Activated naive CD4-positive, alpha-beta T cell treated with anti-CD3 and anti-CD28 coated beads for 36 hours (primary cell): ENCODE data around the gene CCDC178. TPM values are rescaled to one million over a fixed set of nuclear protein-coding genes. Genes with fewer than 3 reads are reported as not detected.

ENCODE experiments used
- CTCF ChIA-PET: fragments of 350-600 bp; sonication (Branson Sonifier 250); formaldehyde crosslinking; loops from one replicate; lab custom pipeline; 2021; ENCODE audit warnings: antibody characterized with exemption; lab: Charles Lee
- DNase-seq: peaks from one replicate; pipeline ENCODE4 v3.0.0-alpha.2; 2020
- H3K27ac Mint-ChIP-seq: one replicate; pipeline ENCODE4 v1.8.0; 2021; ENCODE audit warnings: mild to moderate bottlenecking, mixed read lengths
- H3K27me3 Mint-ChIP-seq: one replicate; pipeline ENCODE4 v1.8.0; 2021; ENCODE audit warnings: low read depth, mixed read lengths
- H3K36me3 Mint-ChIP-seq: one replicate; pipeline ENCODE4 v1.8.0; 2021; ENCODE audit warnings: low read depth, mixed read lengths
- H3K4me1 Mint-ChIP-seq: one replicate; pipeline ENCODE4 v1.8.0; 2021; ENCODE audit warnings: low read depth, mixed read lengths
- H3K4me3 Mint-ChIP-seq: one replicate; pipeline ENCODE4 v1.8.0; 2021; ENCODE audit warnings: mild to moderate bottlenecking, moderate library complexity, mixed read lengths
- H3K9me3 Mint-ChIP-seq: one replicate; pipeline ENCODE4 v1.8.0; 2021; ENCODE audit warnings: mixed read lengths
- intact Hi-C: fragments of 100-400 bp; cut with micrococcal nuclease; formaldehyde crosslinking; loops from one replicate; pipeline ENCODE4 v1.15.1; 2023
- total RNA-seq, 2 experiments: library from RNA; stranded (reverse); gene quantifications; one replicate each; pipeline ENCODE4 v1.2.3, GENCODE V29; 2021

The CCDC178 gene
- total RNA-seq, 2 experiments from 2014 or later: not detected

DNA sequence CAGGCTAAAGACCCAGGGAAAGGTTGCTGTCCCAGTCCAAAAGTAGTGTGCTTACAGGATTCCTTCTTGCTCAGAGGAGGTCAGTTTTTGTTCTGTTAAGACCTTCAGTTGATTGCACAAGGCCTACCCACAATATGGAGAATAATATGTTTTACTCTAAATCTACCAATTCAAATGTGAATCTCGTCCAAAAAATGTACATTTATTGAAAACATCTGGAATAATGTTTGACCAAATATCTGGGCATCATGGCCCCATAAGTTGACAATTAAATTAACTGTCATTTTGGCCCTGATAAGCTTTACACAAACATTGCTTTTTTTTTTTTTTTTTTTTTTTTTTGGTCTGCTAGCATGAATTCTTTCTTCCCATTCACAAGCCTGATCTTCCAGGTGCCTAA, 109.8 kb downstream of the CCDC178 start:
- intact Hi-C loops: no loop called here
- DNase-seq: no peak
- no peaks in the 10 kb centered on the region for H3K36me3 Mint-ChIP-seq
- CTCF ChIA-PET: no interaction called here
- no peaks in the 10 kb centered on the region for H3K27me3 Mint-ChIP-seq
- H3K4me1 Mint-ChIP-seq: no peaks in the 10 kb centered on the region
- H3K4me3 Mint-ChIP-seq: no peak overlapping the region
- H3K27ac Mint-ChIP-seq: no peak overlapping the region
- peaks cover 4% of the 10 kb centered on the region for H3K9me3 Mint-ChIP-seq

DNA sequence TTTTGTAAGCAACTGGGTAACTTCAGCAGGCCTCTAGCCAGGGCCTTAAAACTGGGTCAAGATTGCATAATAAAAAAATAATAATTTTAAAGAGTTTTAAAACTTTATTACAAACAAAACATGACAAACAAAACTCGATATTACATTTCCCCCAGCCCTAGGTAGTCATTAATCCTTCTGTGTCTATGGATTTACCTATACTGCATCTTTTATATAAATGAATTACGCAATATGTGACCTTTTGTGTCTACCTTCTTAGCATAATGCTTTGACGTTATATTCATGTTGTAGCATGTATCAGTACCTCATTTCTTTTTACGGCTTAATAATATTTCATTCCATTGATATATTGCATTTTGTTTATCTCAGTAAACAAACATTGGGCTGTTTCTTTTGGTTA, 113.5 kb downstream of the CCDC178 start:
- intact Hi-C loops: no loop called here
- Mint-ChIP-seq H3K4me1 (no peaks in the 10 kb centered on the region), H3K27me3 (no peaks in the 10 kb centered on the region), H3K27ac (no peak overlapping the region), H3K36me3 (no peaks in the 10 kb centered on the region), H3K9me3 (peaks cover 4% of the 10 kb centered on the region), H3K4me3 (no peak overlapping the region)
- DNase-seq: no peak
- CTCF ChIA-PET: no interaction called here

GRCh38 chr18:33317640-33318039, 122.9 kb downstream of the CCDC178 start:
- no peak overlapping the region for H3K27ac Mint-ChIP-seq
- H3K36me3 Mint-ChIP-seq: no peaks in the 10 kb centered on the region
- CTCF ChIA-PET: no interaction called here
- no peak for DNase-seq
- H3K4me1 Mint-ChIP-seq: no peaks in the 10 kb centered on the region
- no peaks in the 10 kb centered on the region for H3K27me3 Mint-ChIP-seq
- intact Hi-C loops: no loop called here
- no peak overlapping the region for H3K4me3 Mint-ChIP-seq
- peaks cover 9% of the 10 kb centered on the region for H3K9me3 Mint-ChIP-seq

DNA sequence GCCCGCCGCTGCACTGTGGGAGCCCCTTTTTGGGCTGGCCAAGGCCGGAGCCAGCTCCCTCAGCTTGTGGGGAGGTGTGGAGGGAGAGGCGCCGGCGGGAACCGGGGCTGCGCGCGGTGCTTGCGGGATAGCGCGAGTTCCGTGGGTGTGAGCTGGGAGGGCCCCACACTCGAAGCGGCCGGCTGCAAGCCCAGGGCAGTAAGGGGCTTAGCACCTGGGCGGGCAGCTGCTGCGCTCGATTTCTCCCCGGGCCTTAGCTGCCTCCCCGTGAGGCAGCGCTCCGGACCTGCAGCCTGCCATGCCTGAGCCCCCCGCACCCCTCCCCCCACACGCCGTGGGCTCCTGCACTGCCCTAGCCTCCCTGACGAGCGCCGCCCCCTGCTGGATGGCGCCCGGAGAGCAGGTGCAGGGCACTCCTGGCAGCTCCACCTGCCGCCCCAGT, 124.4 kb downstream of the CCDC178 start:
- no peaks in the 10 kb centered on the region for H3K36me3 Mint-ChIP-seq
- H3K4me1 Mint-ChIP-seq: no peaks in the 10 kb centered on the region
- no peak overlapping the region for H3K4me3 Mint-ChIP-seq
- CTCF ChIA-PET: no interaction called here
- no peak overlapping the region for H3K27ac Mint-ChIP-seq
- intact Hi-C loops: no loop called here
- no peaks in the 10 kb centered on the region for H3K27me3 Mint-ChIP-seq
- H3K9me3 Mint-ChIP-seq: peaks cover 9% of the 10 kb centered on the region
- no peak for DNase-seq

GRCh38 chr18:33307520-33307919, 133.0 kb downstream of the CCDC178 start:
- H3K27me3 Mint-ChIP-seq: no peaks in the 10 kb centered on the region
- H3K4me3 Mint-ChIP-seq: no peak overlapping the region
- peaks cover 2% of the 10 kb centered on the region for H3K36me3 Mint-ChIP-seq
- H3K9me3 Mint-ChIP-seq: peaks cover 3% of the 10 kb centered on the region
- intact Hi-C loops: no loop called here
- H3K27ac Mint-ChIP-seq: no peak overlapping the region
- no peak for DNase-seq
- CTCF ChIA-PET: no interaction called here
- H3K4me1 Mint-ChIP-seq: no peaks in the 10 kb centered on the region

- no peaks in the 10 kb centered on the region for H3K4me1 Mint-ChIP-seq
- H3K27me3 Mint-ChIP-seq: no peaks in the 10 kb centered on the region
- DNase-seq: no peak
- CTCF ChIA-PET: no interaction called here
- intact Hi-C loops: no loop called here
- H3K9me3 Mint-ChIP-seq: peaks cover 3% of the 10 kb centered on the region
- no peak overlapping the region for H3K27ac Mint-ChIP-seq
- no peak overlapping the region for H3K4me3 Mint-ChIP-seq
- no peaks in the 10 kb centered on the region for H3K36me3 Mint-ChIP-seq
Observed at GRCh38 chr18:33304277-33304676, 136.2 kb downstream of the CCDC178 start.

DNA sequence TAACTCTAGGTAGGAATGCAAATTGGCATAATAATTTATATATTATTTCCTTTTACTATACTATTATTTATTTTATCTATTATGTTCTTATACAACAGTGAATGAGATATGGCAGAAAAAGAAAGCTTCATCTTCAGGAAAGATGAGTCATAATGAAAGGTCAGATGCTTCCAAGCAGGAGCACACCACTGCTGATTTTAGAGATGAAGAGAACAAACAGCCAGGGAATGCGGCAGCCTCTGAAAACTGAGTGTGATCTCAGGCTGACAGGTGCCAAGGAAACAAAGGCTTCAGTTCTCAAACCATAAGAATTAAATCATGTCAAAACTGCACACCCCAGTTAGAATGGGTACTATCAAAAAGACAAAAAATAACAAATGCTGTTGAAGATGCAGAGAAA, 149.0 kb downstream of the CCDC178 start:
- intact Hi-C loops: no loop called here
- no peak for DNase-seq
- CTCF ChIA-PET: no interaction called here
- no peak overlapping the region for H3K27ac Mint-ChIP-seq
- H3K36me3 Mint-ChIP-seq: no peaks in the 10 kb centered on the region
- no peaks in the 10 kb centered on the region for H3K9me3 Mint-ChIP-seq
- H3K4me1 Mint-ChIP-seq: no peaks in the 10 kb centered on the region
- H3K4me3 Mint-ChIP-seq: no peak overlapping the region
- H3K27me3 Mint-ChIP-seq: no peaks in the 10 kb centered on the region

GRCh38 chr18:33288082-33288716, 152.3 kb downstream of the CCDC178 start:
- no peaks in the 10 kb centered on the region for H3K4me1 Mint-ChIP-seq

GRCh38 chr18:33282709-33283333, 157.7 kb downstream of the CCDC178 start:
- no peaks in the 10 kb centered on the region for H3K9me3 Mint-ChIP-seq
- H3K4me1 Mint-ChIP-seq: no peaks in the 10 kb centered on the region
- intact Hi-C loops: no loop called here
- no peaks in the 10 kb centered on the region for H3K36me3 Mint-ChIP-seq
- no peak for DNase-seq
- H3K27ac Mint-ChIP-seq: no peak overlapping the region
- CTCF ChIA-PET: no interaction called here
- no peaks in the 10 kb centered on the region for H3K27me3 Mint-ChIP-seq
- H3K4me3 Mint-ChIP-seq: no peak overlapping the region

More at GRCh38 chr18:33288082-33288716, 152.3 kb downstream of the CCDC178 start:
- no peaks in the 10 kb centered on the region for H3K9me3 Mint-ChIP-seq
- no peak overlapping the region for H3K4me3 Mint-ChIP-seq
- no peak overlapping the region for H3K27ac Mint-ChIP-seq
- no peaks in the 10 kb centered on the region for H3K27me3 Mint-ChIP-seq
- DNase-seq: no peak
- CTCF ChIA-PET: no interaction called here
- intact Hi-C loops: no loop called here
- H3K36me3 Mint-ChIP-seq: no peaks in the 10 kb centered on the region

GRCh38 chr18:33282142-33282541, 158.4 kb downstream of the CCDC178 start:
- H3K4me1 Mint-ChIP-seq: no peaks in the 10 kb centered on the region
- CTCF ChIA-PET: no interaction called here
- no peak overlapping the region for H3K27ac Mint-ChIP-seq

DNA sequence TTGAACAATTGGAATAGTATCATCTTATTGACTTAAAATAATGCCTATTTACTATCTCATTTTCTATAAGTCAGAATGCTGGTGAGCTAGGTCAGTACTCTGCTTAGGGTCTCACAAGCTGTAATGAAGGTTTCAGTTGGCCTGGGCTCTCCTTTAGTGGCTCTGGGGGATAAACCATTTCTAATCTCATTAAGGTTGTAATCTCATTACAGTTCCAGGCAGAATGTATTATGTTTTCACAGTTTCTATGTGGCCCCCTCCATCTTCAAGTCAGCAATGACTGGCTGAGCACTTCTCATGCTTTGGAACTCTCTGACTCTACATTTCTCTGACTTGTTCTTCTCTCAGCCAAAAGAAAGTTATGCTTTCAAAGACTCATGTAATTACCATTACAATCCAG, 163.1 kb downstream of the CCDC178 start:
- DNase-seq: no peak
- Mint-ChIP-seq H3K36me3 (no peaks in the 10 kb centered on the region), H3K9me3 (no peaks in the 10 kb centered on the region), H3K27ac (no peak overlapping the region), H3K27me3 (no peaks in the 10 kb centered on the region), H3K4me3 (no peak overlapping the region), H3K4me1 (no peaks in the 10 kb centered on the region)
- CTCF ChIA-PET: no interaction called here
- intact Hi-C loops: no loop called here

More at GRCh38 chr18:33282142-33282541, 158.4 kb downstream of the CCDC178 start:
- no peaks in the 10 kb centered on the region for H3K9me3 Mint-ChIP-seq
- H3K36me3 Mint-ChIP-seq: no peaks in the 10 kb centered on the region
- H3K4me3 Mint-ChIP-seq: no peak overlapping the region
- no peak for DNase-seq
- intact Hi-C loops: no loop called here
- H3K27me3 Mint-ChIP-seq: no peaks in the 10 kb centered on the region

GRCh38 chr18:33275843-33276242, 164.7 kb downstream of the CCDC178 start:
- Mint-ChIP-seq H3K9me3 (no peaks in the 10 kb centered on the region), H3K36me3 (no peaks in the 10 kb centered on the region), H3K27ac (no peak overlapping the region), H3K27me3 (no peaks in the 10 kb centered on the region), H3K4me3 (no peak overlapping the region), H3K4me1 (no peaks in the 10 kb centered on the region)
- intact Hi-C loops: no loop called here
- DNase-seq: no peak
- CTCF ChIA-PET: no interaction called here

DNA sequence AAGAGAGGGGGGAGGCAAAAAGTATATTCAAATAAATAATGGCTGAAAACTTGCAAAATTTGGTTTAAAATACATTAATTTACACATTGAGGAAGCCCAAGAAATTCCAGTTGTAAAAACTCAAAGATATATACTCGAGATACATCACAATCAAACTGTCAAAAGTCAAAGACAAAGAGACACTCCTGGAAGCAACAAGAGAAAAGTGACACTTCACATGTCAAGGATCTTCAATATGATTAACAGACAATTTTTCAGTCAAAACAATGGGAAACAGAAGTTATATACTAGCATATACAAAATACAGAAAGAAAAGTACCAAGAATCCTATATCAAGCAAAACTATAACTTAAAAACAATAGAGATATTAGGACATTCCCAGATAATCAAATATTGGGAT, 170.2 kb downstream of the CCDC178 start:
- no peak for DNase-seq
- Mint-ChIP-seq H3K27ac (no peak overlapping the region), H3K27me3 (no peaks in the 10 kb centered on the region), H3K4me3 (no peak overlapping the region), H3K9me3 (peaks cover 3% of the 10 kb centered on the region), H3K36me3 (no peaks in the 10 kb centered on the region), H3K4me1 (no peaks in the 10 kb centered on the region)
- CTCF ChIA-PET: no interaction called here
- intact Hi-C loops: no loop called here
